WTC11 (cell line): ENCODE results near the gene MEDAG. TPM values are rescaled to one million over a fixed set of nuclear protein-coding genes. Genes with fewer than 3 reads are reported as not detected.

ENCODE experiments used
- ATAC-seq: fragments of 200-7000 bp; cut with Tn5 transposase; 2 replicates; pipeline ENCODE4 v1.10.0; 2021; ENCODE audit warnings: mild to moderate bottlenecking, moderate library complexity
- Bru-seq: library from RNA; stranded (reverse); fragments of 400-500 nt; gene quantifications from one replicate; lab custom pipeline; 2021; lab: Mats Ljungman, UMichigan
- CTCF ChIA-PET: fragments of 300-600 bp; sonication (Branson Sonifier 250); formaldehyde crosslinking; loops from one replicate; lab custom pipeline; 2021; ENCODE audit warnings: antibody characterized with exemption; lab: Charles Lee
- POLR2A ChIA-PET: fragments of 350-600 bp; sonication (Branson Sonifier 250); formaldehyde crosslinking; loops from one replicate; lab custom pipeline; 2021; ENCODE audit warnings: antibody characterized with exemption; lab: Charles Lee
- DNase-seq: peaks from one replicate; pipeline ENCODE4 v3.0.0; 2021; ENCODE audit warnings: low spot score
- H3K27ac Mint-ChIP-seq: 2 replicates; pipeline ENCODE4 v1.8.0; 2021; ENCODE audit warnings: mixed read lengths
- H3K27me3 Mint-ChIP-seq: 2 replicates; pipeline ENCODE4 v1.8.0; 2021; ENCODE audit warnings: low read depth, mild to moderate bottlenecking, moderate library complexity, mixed read lengths
- H3K36me3 Mint-ChIP-seq: 2 replicates; pipeline ENCODE4 v1.8.0; 2021; ENCODE audit warnings: mixed read lengths
- H3K4me1 Mint-ChIP-seq: 2 replicates; pipeline ENCODE4 v1.8.0; 2022; ENCODE audit warnings: mixed read lengths
- H3K4me3 Mint-ChIP-seq: 2 replicates; pipeline ENCODE4 v1.8.0; 2021; ENCODE audit warnings: mild to moderate bottlenecking, moderate library complexity, mixed read lengths
- H3K9me3 Mint-ChIP-seq: 2 replicates; pipeline ENCODE4 v1.8.0; 2021; ENCODE audit warnings: mixed read lengths
- AFF4 ChIP-seq: sonication (generic); formaldehyde crosslinking; IDR thresholded peaks from 2 replicates; pipeline ENCODE4 v1.8.1; 2023; ENCODE audit warnings: mild to moderate bottlenecking, missing genetic modification reagents, borderline replicate concordance
- ATF1 ChIP-seq: sonication (generic); formaldehyde crosslinking; IDR thresholded peaks from 2 replicates; pipeline ENCODE4 v1.8.1; 2023; ENCODE audit warnings: mild to moderate bottlenecking, moderate library complexity, missing genetic modification reagents
- CREB1 ChIP-seq: sonication (generic); formaldehyde crosslinking; IDR thresholded peaks from 2 replicates; pipeline ENCODE4 v1.8.0; 2023; ENCODE audit warnings: mild to moderate bottlenecking, missing genetic modification reagents
- EMX1 ChIP-seq: fragments of 250-450 bp; sonication (Bioruptor Pico); IDR thresholded peaks from 2 replicates; pipeline ENCODE4 v1.8.0; 2021; ENCODE audit warnings: mild to moderate bottlenecking
- FOXP4 ChIP-seq: sonication (generic); formaldehyde crosslinking; IDR thresholded peaks from 2 replicates; pipeline ENCODE4 v1.8.0; 2022; ENCODE audit warnings: mild to moderate bottlenecking, missing genetic modification reagents
- GRHL2 ChIP-seq: fragments of 250-450 bp; sonication (Bioruptor Pico); IDR thresholded peaks from 2 replicates; pipeline ENCODE4 v1.8.0; 2022; ENCODE audit warnings: mild to moderate bottlenecking, moderate library complexity; ENCODE audit not compliant: insufficient replicate concordance, severe bottlenecking
- OVOL2 ChIP-seq: fragments of 250-450 bp; sonication (Bioruptor Pico); IDR thresholded peaks from 2 replicates; pipeline ENCODE4 v1.9.0; 2021; ENCODE audit warnings: mild to moderate bottlenecking, borderline replicate concordance
- SP1 ChIP-seq: sonication (generic); formaldehyde crosslinking; conservative IDR thresholded peaks from 2 replicates; pipeline ENCODE4 v1.8.1; 2022; ENCODE audit warnings: missing genetic modification reagents
- ZBTB43 ChIP-seq: sonication (generic); formaldehyde crosslinking; IDR thresholded peaks from 2 replicates; pipeline ENCODE4 v1.8.1; 2023; ENCODE audit warnings: mild to moderate bottlenecking, missing genetic modification reagents
- ZNF219 ChIP-seq: sonication (generic); formaldehyde crosslinking; IDR thresholded peaks from 2 replicates; pipeline ENCODE4 v1.8.0; 2023; ENCODE audit warnings: missing genetic modification reagents, mild to moderate bottlenecking, borderline replicate concordance
- ZNF263 ChIP-seq: sonication (generic); formaldehyde crosslinking; IDR thresholded peaks from 2 replicates; pipeline ENCODE4 v1.8.1; 2022; ENCODE audit warnings: low read depth, mild to moderate bottlenecking, moderate library complexity, missing genetic modification reagents
- ZNF512 ChIP-seq: sonication (generic); formaldehyde crosslinking; IDR thresholded peaks from 2 replicates; pipeline ENCODE4 v1.8.1; 2022; ENCODE audit warnings: missing genetic modification reagents, borderline replicate concordance
- long read RNA-seq, 3 experiments: library from RNA in 1 of 3; library from capped mRNA in 1 of 3; library from polyadenylated mRNA in 1 of 3; unstranded in 2 of 3; stranded (forward) in 1 of 3; transcript quantifications; one replicate each; pipeline ENCODE4 v2.0.0, GENCODE V29; 2021
- total RNA-seq: library from RNA; stranded (reverse); gene quantifications from 3 replicates; pipeline ENCODE4 v1.2.3, GENCODE V29; 2021

MEDAG gene
- total RNA-seq (1.9 to 2.4 TPM (median 2.1 TPM) in 3 replicates), Bru-seq, nascent RNA (percentile 42 among the genes with signal in this experiment)
- long read RNA-seq, experiment 1, partial matches to known transcripts, result 0 of 11 reads
- long read RNA-seq, experiment 1, other reads (novel, unspliced or antisense), result 11 of 11 reads
- long read RNA-seq, experiment 2, partial matches to known transcripts, result 2 of 9 reads
- long read RNA-seq, experiment 2, other reads (novel, unspliced or antisense), result 7 of 9 reads
- long read RNA-seq, experiment 3, partial matches to known transcripts, result 0 of 3 reads
- long read RNA-seq, experiment 3, other reads (novel, unspliced or antisense), result 3 of 3 reads

GRCh38 chr13:30905932-30906383, at the start of gene MEDAG:
Gene MEDAG, plus strand, starts transcription at chr13:30906271. Its CDS starts 245 bp downstream, at chr13:30906516.
- CTCF ChIA-PET, result interaction anchor here (0.7 to 2.6 kb wide), 9 partner anchors 14 to 138 kb away, joined by 3 to 11 read pairs (median 5); partner anchors contain the start of gene TEX26
- Mint-ChIP-seq H3K9me3 (no peaks in the 10 kb centered on the region), H3K27me3 (peaks cover 52% of the 10 kb centered on the region), H3K4me1 (peaks cover 6% of the 10 kb centered on the region), H3K27ac (no peak within 1 kb of the TSS), H3K4me3 (peak within 1 kb of the TSS; percentile 68), H3K36me3 (no peaks in the 10 kb centered on the region)
- ATAC-seq, result peak; percentile 56
- DNase-seq, result peak; percentile 15
- POLR2A ChIA-PET, result interaction anchor here (0.6 kb wide), 1 partner anchor 244 kb away, joined by 3 read pairs; no protein-coding TSS in a partner anchor
- TF ChIP-seq ZNF219 (no peak), GRHL2 (no peak), ZNF263 (CRISPR knock-in tag) (0 out of 2 replicates have a peak, but pooled peaks have one; percentile 26), SP1 (CRISPR knock-in tag) (no peak), ZBTB43 (CRISPR knock-in tag) (0 out of 2 replicates have a peak, but pooled peaks have one; percentile 20), OVOL2 (CRISPR knock-in tag) (no peak), AFF4 (CRISPR knock-in tag) (no peak), ATF1 (CRISPR knock-in tag) (no peak)

- DNase-seq (no peak), ATAC-seq (no peak)
- H3K4me3 Mint-ChIP-seq, result no peak overlapping the region
- H3K9me3 Mint-ChIP-seq, result peaks cover 14% of the 10 kb centered on the region
- TF ChIP-seq EMX1 (CRISPR knock-in tag), result no peak
- TF ChIP-seq OVOL2 (CRISPR knock-in tag), result no peak
- TF ChIP-seq FOXP4 (CRISPR knock-in tag), result no peak
- TF ChIP-seq ZNF512, result no peak
- no peak for TF ChIP-seq CREB1 (CRISPR knock-in tag)
- peaks cover 9% of the 10 kb centered on the region for H3K4me1 Mint-ChIP-seq
- ChIA-PET CTCF (interaction anchor here (2.3 kb wide), 1 partner anchor 9 kb away, joined by 8 read pairs; no protein-coding TSS in a partner anchor), POLR2A (no interaction called here)
- H3K27ac Mint-ChIP-seq, result no peak overlapping the region
- H3K27me3 Mint-ChIP-seq, result peaks cover 36% of the 10 kb centered on the region
- H3K36me3 Mint-ChIP-seq, result no peaks in the 10 kb centered on the region
These were observed 49.1 kb upstream of the MEDAG start for GRCh38 chr13:30857018-30857417.
